Middle frontal gyrus (tissue), 1 donor: ENCODE measurements around the gene GNPTAB.
"Not testable (repeated sequence)": the region's sequence is repeated elsewhere in the genome, so short reads cannot be mapped to it uniquely, and the experiment has no call there.

ENCODE experiments used
- DNase-seq: peaks from one replicate; pipeline ENCODE4 v3.0.0-alpha.2; 2015; ENCODE audit warnings: low spot score; ENCODE audit errors: extremely low spot score

Gene GNPTAB

GRCh38 chr12:101830367-101831325 lies at the start of gene GNPTAB:
Gene GNPTAB, minus strand, starts transcription at chr12:101830959. Its CDS starts 284 bp downstream, at chr12:101830675.
- DNase-seq, result peak; percentile 79

GRCh38 chr12:101878243-101878821 lies 47.6 kb upstream of the GNPTAB start:
- no peak for DNase-seq

GRCh38 chr12:101877806-101878242 lies 47.1 kb upstream of the GNPTAB start:
- DNase-seq, result no peak

GRCh38 chr12:101876861-101877805 lies 46.4 kb upstream of the GNPTAB start, which contains the start of gene DRAM1:
Gene DRAM1, plus strand, starts transcription at chr12:101877580. Its CDS starts 210 bp downstream, at chr12:101877790.
- peak; percentile 12 for DNase-seq

GRCh38 chr12:101876322-101876860 lies 45.6 kb upstream of the GNPTAB start:
- no peak for DNase-seq

GRCh38 chr12:101875162-101875561 lies 44.4 kb upstream of the GNPTAB start:
- DNase-seq, result no peak

- no peak for DNase-seq
These were observed 40.2 kb upstream of the GNPTAB start for GRCh38 chr12:101870925-101871324.

GRCh38 chr12:101867619-101868018 lies 36.9 kb upstream of the GNPTAB start:
- DNase-seq, result not testable (repeated sequence)

GRCh38 chr12:101866615-101867373 lies 36.0 kb upstream of the GNPTAB start:
- no peak for DNase-seq

GRCh38 chr12:101863981-101864380 lies 33.2 kb upstream of the GNPTAB start:
- no peak for DNase-seq

- DNase-seq, result no peak
These were observed 31.5 kb upstream of the GNPTAB start for GRCh38 chr12:101862245-101862644.

GRCh38 chr12:101861688-101862087 lies 30.9 kb upstream of the GNPTAB start:
- not testable (repeated sequence) for DNase-seq

- no peak for DNase-seq
These were observed 29.2 kb upstream of the GNPTAB start for GRCh38 chr12:101859664-101860607.

- no peak for DNase-seq
These were observed 27.6 kb upstream of the GNPTAB start for GRCh38 chr12:101858361-101858760.

GRCh38 chr12:101857043-101857558 lies 26.3 kb upstream of the GNPTAB start:
- no peak for DNase-seq

- DNase-seq, result not testable (repeated sequence)
These were observed 25.9 kb upstream of the GNPTAB start for GRCh38 chr12:101856614-101857013.

GRCh38 chr12:101855976-101856375 lies 25.2 kb upstream of the GNPTAB start:
- no peak for DNase-seq

GRCh38 chr12:101855364-101855884 lies 24.7 kb upstream of the GNPTAB start:
- DNase-seq, result no peak

- DNase-seq, result no peak
These were observed 24.0 kb upstream of the GNPTAB start for GRCh38 chr12:101854747-101855146.
